Coronary artery (tissue), 2 donors: ENCODE results near the gene PCBD1.
"Not testable (repeated sequence)": the region's sequence is repeated elsewhere in the genome, so short reads cannot be mapped to it uniquely, and the experiment has no call there.

Experiments
- DNase-seq: peaks from one replicate; pipeline ENCODE4 v3.0.0-alpha.2; 2017; ENCODE audit warnings: low spot score
- H3K27ac ChIP-seq, 2 donors: fragments of 200-600 bp; sonication (generic); one replicate each; pipeline ENCODE4 v1.5.1; 2016 to 2019
- H3K4me3 ChIP-seq: fragments of 200-600 bp; sonication (generic); 2 replicates; pipeline ENCODE4 v1.5.1; 2016; ENCODE audit warnings: mild to moderate bottlenecking, moderate library complexity
- TF ChIP-seq, protein P1 (sequence below): fragments of 200-600 bp; sonication (generic); IDR thresholded peaks from one replicate; pipeline ENCODE4 v1.5.1; 2019; ENCODE audit warnings: antibody characterized with exemption

Gene PCBD1

DNA sequence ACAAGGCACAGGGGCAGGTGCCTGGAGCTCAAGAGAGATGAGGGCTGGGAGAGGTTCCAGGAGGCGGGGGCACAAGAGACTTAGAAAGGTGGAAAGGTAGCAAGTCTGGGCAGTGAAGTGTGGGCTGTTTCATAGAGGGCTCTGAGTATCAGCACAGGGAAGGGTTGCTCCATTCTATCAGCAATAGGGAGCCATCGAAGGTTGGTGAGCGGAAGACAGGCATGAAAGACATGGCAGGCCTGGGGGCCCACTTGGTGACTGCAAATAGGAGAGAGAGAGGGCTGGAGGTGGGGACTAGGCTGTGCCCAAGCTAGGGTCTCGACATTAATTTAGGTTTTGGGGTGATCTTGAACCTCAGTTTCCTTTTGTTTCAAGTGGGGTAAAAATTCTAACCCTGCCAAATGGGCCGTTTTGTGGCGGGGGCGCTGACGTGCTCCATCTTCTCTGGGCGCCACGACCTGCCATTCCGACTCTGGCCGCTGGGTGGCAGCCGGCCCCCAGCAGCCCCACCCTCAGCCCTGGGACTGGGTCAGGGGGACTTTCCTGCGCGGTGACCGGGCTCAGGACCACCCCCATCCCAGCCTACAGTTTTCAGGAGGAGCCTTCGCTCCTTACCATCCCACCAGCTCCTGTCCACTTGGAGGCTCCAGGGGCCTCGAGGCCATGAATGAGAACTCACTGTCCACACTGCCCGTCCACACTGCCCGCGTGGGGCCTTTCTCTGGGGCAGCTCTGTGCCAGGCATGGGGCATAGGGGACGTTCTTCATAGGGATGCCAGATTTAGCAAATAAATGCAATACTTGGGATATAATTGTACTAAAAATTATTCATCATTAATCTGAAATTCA lies 37.2 kb upstream of the PCBD1 start:
- no peak for DNase-seq
- no peak overlapping the region for H3K27ac ChIP-seq

DNA sequence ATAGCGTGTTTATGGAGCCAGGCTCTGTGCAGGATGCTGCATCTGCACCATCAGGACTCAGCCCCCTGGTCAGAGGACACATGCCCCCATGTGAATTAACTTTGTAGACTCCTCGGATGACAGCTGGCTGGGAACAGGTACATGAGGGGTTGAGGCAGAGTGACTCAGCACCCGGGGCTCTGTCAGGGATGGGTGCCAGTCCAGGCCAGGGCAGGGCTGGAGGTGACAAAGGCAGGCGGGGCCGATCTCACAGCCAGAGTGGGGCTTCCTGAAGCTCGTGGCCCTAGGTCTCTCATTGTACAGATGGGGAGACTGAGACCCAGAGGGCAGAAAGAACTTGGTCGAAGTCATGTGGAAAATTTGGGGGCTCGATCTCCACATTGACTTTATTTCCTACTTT lies 35.3 kb upstream of the PCBD1 start:
- Histone ChIP-seq H3K27ac (no peak overlapping the region), H3K4me3 (no peak overlapping the region)
- TF ChIP-seq, protein P1, sequence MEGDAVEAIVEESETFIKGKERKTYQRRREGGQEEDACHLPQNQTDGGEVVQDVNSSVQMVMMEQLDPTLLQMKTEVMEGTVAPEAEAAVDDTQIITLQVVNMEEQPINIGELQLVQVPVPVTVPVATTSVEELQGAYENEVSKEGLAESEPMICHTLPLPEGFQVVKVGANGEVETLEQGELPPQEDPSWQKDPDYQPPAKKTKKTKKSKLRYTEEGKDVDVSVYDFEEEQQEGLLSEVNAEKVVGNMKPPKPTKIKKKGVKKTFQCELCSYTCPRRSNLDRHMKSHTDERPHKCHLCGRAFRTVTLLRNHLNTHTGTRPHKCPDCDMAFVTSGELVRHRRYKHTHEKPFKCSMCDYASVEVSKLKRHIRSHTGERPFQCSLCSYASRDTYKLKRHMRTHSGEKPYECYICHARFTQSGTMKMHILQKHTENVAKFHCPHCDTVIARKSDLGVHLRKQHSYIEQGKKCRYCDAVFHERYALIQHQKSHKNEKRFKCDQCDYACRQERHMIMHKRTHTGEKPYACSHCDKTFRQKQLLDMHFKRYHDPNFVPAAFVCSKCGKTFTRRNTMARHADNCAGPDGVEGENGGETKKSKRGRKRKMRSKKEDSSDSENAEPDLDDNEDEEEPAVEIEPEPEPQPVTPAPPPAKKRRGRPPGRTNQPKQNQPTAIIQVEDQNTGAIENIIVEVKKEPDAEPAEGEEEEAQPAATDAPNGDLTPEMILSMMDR = no peak
- no peak for DNase-seq

More for the DNA sequence above, 37.2 kb upstream of the PCBD1 start:
- H3K4me3 ChIP-seq = no peak overlapping the region
- TF ChIP-seq, protein P1 = peak; percentile 99

DNA sequence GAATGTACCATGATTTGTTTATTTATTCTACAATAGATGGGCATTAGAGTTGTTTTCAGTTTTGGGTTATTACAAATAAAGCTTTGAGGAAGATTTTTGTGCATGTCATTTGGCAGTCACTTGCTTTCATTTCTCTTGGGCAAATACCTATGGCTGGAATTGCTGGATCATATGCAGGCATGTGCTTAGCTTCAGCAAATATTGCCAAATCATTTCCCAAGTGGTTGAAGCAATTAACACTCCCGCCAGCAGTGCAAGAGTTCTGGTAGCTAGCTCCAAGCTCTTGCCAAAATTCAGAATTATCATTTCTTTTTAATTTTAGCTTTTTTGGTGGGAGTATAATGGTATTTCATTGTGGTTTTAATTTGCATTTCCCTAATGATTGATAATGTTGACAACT lies 32.9 kb upstream of the PCBD1 start:
- H3K4me3 ChIP-seq = no peak overlapping the region
- no peak overlapping the region for H3K27ac ChIP-seq
- DNase-seq = no peak
- TF ChIP-seq, protein P1 = no peak

DNA sequence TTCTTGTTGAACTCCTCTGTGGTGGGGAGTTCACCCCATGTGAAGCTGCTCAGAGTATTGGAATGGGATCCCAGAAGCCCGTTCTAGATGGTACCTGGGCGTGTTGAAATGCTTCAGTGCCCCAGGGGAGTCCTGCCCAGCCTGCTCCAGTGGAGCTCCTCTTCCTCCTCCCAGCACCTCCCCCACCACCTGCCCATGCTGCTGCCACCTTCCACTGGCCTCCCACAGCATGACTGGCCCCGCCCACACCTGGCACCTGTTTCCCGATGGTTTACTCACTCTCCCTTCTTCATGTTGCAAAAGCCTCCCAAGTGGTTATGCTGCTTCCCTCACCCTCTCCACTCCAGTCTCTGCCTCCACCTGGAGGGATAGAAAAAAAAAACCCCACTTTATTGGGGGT lies 32.2 kb upstream of the PCBD1 start:
- TF ChIP-seq, protein P1 = no peak
- H3K27ac ChIP-seq = no peak overlapping the region
- DNase-seq = no peak
- no peak overlapping the region for H3K4me3 ChIP-seq

DNA sequence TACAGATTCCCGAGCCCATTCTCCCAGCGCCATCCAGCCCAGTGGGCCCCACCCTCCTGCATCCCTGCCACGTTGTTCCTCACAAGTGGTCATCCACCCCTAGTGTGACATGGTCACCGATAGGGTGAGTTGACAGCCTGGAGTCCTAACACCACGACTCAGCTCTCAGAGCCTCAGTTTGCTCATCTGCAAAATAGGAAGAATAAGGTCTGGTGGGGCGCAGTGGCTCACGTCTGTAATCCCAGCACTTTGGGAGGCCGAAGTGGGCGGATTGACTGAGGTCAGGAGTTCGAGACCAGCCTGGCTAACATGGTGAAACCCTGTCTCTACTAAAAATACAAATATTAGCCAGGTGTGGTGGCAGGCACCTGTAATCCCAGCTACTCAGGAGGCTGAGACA lies 31.5 kb upstream of the PCBD1 start:
- H3K4me3 ChIP-seq, H3K27ac ChIP-seq, DNase-seq: not testable (repeated sequence)

DNA sequence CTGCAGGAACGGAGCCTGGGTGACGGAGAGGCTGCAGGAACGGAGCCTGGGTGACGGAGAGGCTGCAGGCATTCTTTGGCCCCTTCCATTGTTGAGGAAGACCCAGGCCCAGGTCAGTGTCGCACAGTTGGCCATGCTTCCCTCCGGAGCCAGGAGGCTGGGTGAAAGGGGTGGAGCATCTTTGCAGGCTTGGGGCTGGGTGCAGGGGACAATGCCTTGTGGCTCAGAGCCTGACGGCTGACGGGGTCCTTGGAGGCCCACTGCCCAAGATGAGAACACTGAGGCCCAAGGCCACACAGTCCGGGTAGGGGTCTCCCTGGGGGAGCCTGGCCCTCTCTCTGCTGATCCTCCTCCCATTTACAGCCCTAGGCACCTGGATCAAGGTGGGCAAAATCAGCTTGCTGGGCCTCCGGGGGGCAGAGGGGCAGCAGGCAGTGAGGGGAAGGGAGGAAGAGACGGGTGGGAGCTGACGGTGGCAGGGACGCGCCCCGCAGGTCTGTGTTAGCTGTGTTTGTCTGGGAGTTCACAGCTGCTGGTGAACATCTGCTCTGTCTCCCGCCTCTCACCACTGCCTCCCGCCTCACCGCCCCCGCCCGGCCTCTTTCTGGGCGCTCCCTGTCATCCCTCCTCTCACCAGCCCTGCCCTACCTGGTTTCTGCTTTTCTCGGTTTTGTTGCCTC lies 30.6 kb upstream of the PCBD1 start:
- Histone ChIP-seq H3K4me3 (no peak overlapping the region), H3K27ac (no peak overlapping the region)
- no peak for DNase-seq
- TF ChIP-seq, protein P1 = no peak

DNA sequence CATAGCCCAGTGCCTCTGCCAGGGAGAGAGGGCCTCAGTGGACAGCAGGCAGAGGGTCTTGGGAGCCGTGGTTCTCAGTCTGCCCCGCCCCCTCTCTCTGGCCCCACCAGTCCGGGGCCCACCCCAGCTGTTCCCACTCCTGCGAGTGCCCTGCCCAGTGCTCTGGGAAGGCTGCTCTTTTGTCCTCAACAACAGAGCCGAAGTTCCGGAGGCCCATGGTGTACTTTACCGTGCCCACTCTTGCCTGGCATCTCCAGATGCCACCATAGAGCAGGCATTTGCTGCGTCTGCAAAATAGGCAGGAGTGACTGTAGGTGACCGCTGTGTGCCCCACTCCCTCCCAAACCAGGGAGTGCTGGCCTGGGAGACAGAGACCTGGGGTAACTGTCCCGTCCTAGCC lies 29.3 kb upstream of the PCBD1 start:
- H3K27ac ChIP-seq = no peak overlapping the region
- TF ChIP-seq, protein P1 = no peak

More for the DNA sequence above, 29.3 kb upstream of the PCBD1 start:
- DNase-seq = no peak
- no peak overlapping the region for H3K4me3 ChIP-seq
